Stimulated activated naive CD4-positive, alpha-beta T cell treated with Interleukin-2 at 50 U/mL for 16 hours (primary cell): Measurements from ENCODE around the gene LCN12.
A peak's percentile ranks its signal among the peaks of the same experiment; 100 is the strongest.

Experiments
- DNase-seq: peaks from one replicate; lab custom pipeline; 2025; lab: John Stamatoyannopoulos, UW

LCN12 gene

GRCh38 chr9:136974817-136975535, 22.9 kb downstream of the LCN12 start:
- no peak for DNase-seq

DNA sequence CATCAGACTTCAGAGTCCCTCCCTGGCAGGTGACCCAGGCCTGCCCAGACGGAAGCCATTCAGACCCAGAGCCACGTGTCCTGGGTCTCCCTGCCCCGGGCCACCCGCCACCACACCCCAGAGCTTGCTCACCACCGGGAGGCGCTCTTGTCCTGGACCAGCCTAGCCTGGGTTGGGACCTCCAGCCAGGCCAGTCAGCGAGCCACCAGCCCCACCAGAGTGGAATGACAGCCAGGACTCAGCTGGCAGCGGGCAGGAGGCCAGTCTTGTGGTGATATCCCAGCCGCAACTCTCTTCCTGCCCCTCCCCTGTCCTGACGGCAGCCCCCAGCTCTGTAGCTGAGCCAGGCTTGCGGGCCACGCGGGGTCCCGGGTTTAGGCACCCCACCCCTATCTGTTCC, 23.6 kb downstream of the LCN12 start:
- peak; percentile 19 for DNase-seq

GRCh38 chr9:136977223-136977622, 25.1 kb downstream of the LCN12 start, which contains the start of gene PTGDS:
Gene PTGDS (plus strand): TSS chr9:136977504. CDS start chr9:136977579, 75 bp downstream.
- no peak for DNase-seq

GRCh38 chr9:136977649-136978072, 25.6 kb downstream of the LCN12 start:
- no peak for DNase-seq

GRCh38 chr9:136978073-136978864, 26.2 kb downstream of the LCN12 start:
- peak; percentile 68 for DNase-seq

- DNase-seq = no peak
Observed at GRCh38 chr9:136978865-136979544, 26.9 kb downstream of the LCN12 start.

- DNase-seq = no peak
Observed at GRCh38 chr9:136979769-136980587, 27.9 kb downstream of the LCN12 start.

- DNase-seq = no peak
Observed at GRCh38 chr9:136980669-136981478, 28.8 kb downstream of the LCN12 start.

- DNase-seq = no peak
Observed at GRCh38 chr9:136981588-136982231, 29.6 kb downstream of the LCN12 start.

GRCh38 chr9:136982232-136983051, 30.4 kb downstream of the LCN12 start, which contains the start of gene LCNL1:
Gene LCNL1 (plus strand): TSS chr9:136982993. CDS start chr9:136983587, 594 bp downstream.
- no peak for DNase-seq

- no peak for DNase-seq
Observed at GRCh38 chr9:136983167-136983566, 31.1 kb downstream of the LCN12 start.

GRCh38 chr9:136983656-136984314, 31.7 kb downstream of the LCN12 start:
- DNase-seq = no peak

DNA sequence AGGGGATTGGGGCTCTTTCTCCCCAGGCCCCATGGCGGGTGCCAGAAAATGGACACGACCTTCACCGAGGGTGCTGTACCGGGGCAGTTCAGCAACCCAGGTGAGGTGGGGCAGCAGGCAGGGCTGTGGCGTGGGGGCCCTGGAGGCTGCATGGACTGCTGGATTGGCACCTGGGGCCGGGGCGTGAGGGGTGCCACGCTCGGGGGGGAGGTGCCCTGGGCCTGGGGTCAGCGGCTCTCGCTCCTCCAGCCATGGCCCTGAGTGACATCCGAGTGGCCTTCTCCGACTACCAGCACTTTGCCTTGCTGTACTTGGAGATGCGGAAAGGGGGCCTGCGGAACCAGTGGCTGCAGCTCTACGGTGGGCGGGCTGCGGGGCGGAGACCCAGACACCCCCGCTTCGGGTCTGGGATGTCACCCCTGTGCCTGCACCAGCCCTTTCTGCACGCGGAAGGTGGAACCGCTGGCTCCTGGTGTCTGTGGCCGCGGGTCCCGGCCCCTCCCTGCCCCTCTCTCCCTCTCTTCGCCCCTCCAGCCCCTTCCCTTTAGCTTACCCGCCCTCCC, 32.5 kb downstream of the LCN12 start:
- DNase-seq = no peak

- no peak for DNase-seq
Observed at GRCh38 chr9:136985027-136985602, 33.0 kb downstream of the LCN12 start.

- no peak for DNase-seq
Observed at GRCh38 chr9:136985853-136986252, 33.8 kb downstream of the LCN12 start.

DNA sequence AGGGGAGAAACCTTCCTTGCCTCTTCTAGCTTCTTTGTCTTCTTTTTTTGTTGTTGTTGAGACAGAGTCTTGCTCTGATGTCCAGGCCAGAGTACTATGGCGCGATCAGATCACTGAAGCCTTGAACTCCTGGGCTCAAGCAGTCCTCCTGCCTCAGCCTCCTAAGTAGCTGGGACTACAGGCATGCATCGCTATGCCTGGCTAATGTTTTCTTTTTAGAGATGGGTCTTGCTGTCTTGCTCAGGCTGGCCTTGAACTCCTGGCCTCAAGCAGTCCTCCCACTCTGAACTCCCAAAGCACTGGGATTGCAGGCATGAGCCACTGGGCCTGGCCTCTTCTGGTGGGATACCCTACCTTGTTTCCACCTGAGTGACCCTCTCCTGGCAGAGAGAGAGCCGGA, 36.8 kb downstream of the LCN12 start:
- no peak for DNase-seq

- DNase-seq = no peak
Observed at GRCh38 chr9:136990242-136990911, 38.3 kb downstream of the LCN12 start.
